Small intestine (tissue), 7 donors: ENCODE data around the gene SLFN12L. TPM values are rescaled to one million over a fixed set of nuclear protein-coding genes. Genes with fewer than 3 reads are reported as not detected.
A peak's percentile ranks its signal among the peaks of the same experiment; 100 is the strongest.
"Not testable (repeated sequence)": the region's sequence is repeated elsewhere in the genome, so short reads cannot be mapped to it uniquely, and the experiment has no call there.

Experiments
- DNase-seq, 2 donors: peaks; one replicate each; pipeline versions ENCODE4 v3.0.0 to v3.0.0-alpha.2; 2013
- FAIRE-seq: peaks from 2 replicates; lab custom pipeline; 2012; peaks lifted over from hg19 to GRCh38; lab: Jason Lieb, UNC
- H3K27ac ChIP-seq, 3 donors: one replicate each; pipeline ENCODE4 v1.5.1; 2013; ENCODE audit warnings: low read length in 2 of 3, mild to moderate bottlenecking in 2 of 3, control low read depth in 1 of 3, inconsistent platforms in 1 of 3, low read depth in 1 of 3, moderate library complexity in 1 of 3
- H3K27me3 ChIP-seq, 3 donors: one replicate each; pipeline ENCODE4 v1.6.1; 2013; ENCODE audit warnings: low read length in 3 of 3, inconsistent platforms in 1 of 3; ENCODE audit not compliant: control insufficient read depth in 3 of 3, insufficient read depth in 3 of 3
- H3K36me3 ChIP-seq, 3 donors: one replicate each; pipeline ENCODE4 v1.6.1; 2013; ENCODE audit warnings: low read length in 3 of 3, inconsistent platforms in 1 of 3, low read depth in 1 of 3, mild to moderate bottlenecking in 1 of 3, moderate library complexity in 1 of 3; ENCODE audit not compliant: control insufficient read depth in 3 of 3, insufficient read depth in 2 of 3
- H3K4me1 ChIP-seq, 3 donors: one replicate each; pipeline ENCODE4 v1.6.1; 2013; ENCODE audit warnings: low read length in 2 of 3, inconsistent platforms in 1 of 3, low read depth in 1 of 3, mild to moderate bottlenecking in 1 of 3, moderate library complexity in 1 of 3; ENCODE audit not compliant: control insufficient read depth in 3 of 3, insufficient read depth in 2 of 3
- H3K4me3 ChIP-seq, 3 donors: one replicate each; pipeline ENCODE4 v1.5.1; 2013; ENCODE audit warnings: low read length in 3 of 3, control low read depth in 1 of 3, inconsistent platforms in 1 of 3, low read depth in 1 of 3, mild to moderate bottlenecking in 1 of 3, moderate library complexity in 1 of 3
- H3K9me3 ChIP-seq, 2 donors: one replicate each; pipeline ENCODE4 v1.6.1; 2013; ENCODE audit warnings: low read depth in 1 of 2, low read length in 1 of 2; ENCODE audit not compliant: control insufficient read depth in 2 of 2, insufficient read depth in 1 of 2
- WGBS, 3 donors: extraction: QIAGEN DNeasy Blood & Tissue Kit; methylation state at CpG; one replicate each; pipeline ENCODE4 v1.1.7; 2013; 5-methylcytosine and 5-hydroxymethylcytosine counted together
- polyA plus RNA-seq, 4 donors: library from polyadenylated mRNA; stranded (reverse) in 3 of 4; unstranded in 1 of 4; fragments of 200-250 nt in 3 of 4; fragments of 120-200 nt in 1 of 4; gene quantifications; one replicate each; pipeline versions ENCODE4 v1.2.1 to v1.2.3, GENCODE V29; 2013
- donor health status: healthy with polysubstance abuse.
- donor health status: control.
- donor health status: control.
- donor health status: Bipolar disorder and iron deficiency.
- donor health status: healthy.

Gene SLFN12L
- polyA plus RNA-seq, 4 donors: 0.34 to 0.83 TPM; not detected in 2

DNA sequence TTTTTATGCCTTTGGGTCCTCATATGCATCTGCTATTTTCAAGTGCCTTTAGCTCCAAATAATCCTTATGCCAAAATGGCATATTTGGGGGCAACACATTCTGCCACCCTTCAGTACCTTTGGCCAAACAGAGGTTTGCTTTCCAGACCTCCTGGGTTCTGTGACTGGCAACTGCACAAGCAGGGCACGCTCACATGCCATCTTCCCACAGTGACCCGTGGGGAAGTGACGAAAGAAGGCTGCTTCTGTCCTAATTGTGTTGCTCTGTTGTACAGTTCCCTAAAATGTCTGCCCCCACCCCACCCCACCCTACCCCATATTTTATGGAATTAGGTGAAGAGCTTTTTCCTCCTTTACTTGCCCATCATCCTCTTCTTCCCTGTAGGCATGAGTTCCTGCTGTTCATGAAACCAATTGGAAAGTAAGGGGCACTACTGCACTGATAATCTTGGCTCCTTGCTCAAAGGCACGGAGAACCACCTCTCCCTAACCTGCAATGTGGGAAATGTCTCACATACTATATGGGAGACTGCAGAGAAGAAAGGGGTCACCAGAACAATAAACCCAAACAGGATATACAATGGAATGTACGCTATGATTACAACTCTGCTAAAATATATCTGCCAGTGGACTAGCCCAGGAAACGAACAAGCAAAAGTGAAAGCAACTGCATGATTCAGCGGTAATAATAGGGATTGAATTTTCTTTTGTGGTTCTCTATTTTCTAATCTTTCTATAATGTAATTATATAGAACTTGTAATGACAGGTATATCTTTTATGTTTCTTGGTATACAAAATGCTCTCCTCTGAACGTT lies 3.3 kb upstream of the SLFN12L start:
- peaks cover 0 to 6% (median 0%) of the 10 kb centered on the region in 3 donors for H3K27me3 ChIP-seq
- DNase-seq: peak; percentile 10 to 71
- FAIRE-seq: peak; percentile 88
- H3K4me1 ChIP-seq: no peaks in the 10 kb centered on the region
- H3K27ac ChIP-seq: peak overlapping the region in 2 of 3 donors; percentile 67 to 93
- WGBS, 3 donors: 30 to 31% (median 31%) methylated on average over 8 of the region's 8 CpGs
- no peaks in the 10 kb centered on the region for H3K36me3 ChIP-seq
- H3K9me3 ChIP-seq: no peaks in the 10 kb centered on the region
- H3K4me3 ChIP-seq: peak overlapping the region in 2 of 3 donors; percentile 8 to 30

DNA sequence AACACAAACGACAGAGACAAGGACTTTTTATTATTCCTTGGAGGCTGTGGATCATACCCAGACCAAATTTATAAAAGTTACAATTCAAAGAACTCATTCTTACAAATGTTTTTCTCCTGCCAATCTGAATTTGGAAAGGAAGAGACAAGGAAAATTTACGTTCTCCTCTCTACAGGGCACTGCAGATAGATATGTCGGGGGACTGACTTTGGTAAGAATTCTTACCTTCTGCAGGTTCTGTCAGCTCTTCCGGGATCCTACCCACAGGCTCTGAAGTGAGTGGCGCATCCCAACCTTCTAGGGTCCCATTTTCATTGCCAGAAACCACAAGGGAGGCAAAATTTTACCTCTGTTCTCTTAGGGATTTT lies 2.2 kb upstream of the SLFN12L start:
- H3K27me3 ChIP-seq: peaks cover 0 to 6% (median 0%) of the 10 kb centered on the region in 3 donors
- H3K9me3 ChIP-seq: no peaks in the 10 kb centered on the region
- H3K4me3 ChIP-seq: no peak overlapping the region
- WGBS, 3 donors: 46 to 54% (median 48%) methylated on average over 5 of the region's 5 CpGs
- DNase-seq (no peak), FAIRE-seq (no peak)
- H3K4me1 ChIP-seq: no peaks in the 10 kb centered on the region
- no peaks in the 10 kb centered on the region for H3K36me3 ChIP-seq
- H3K27ac ChIP-seq: peak overlapping the region in 2 of 3 donors; percentile 58 to 71

DNA sequence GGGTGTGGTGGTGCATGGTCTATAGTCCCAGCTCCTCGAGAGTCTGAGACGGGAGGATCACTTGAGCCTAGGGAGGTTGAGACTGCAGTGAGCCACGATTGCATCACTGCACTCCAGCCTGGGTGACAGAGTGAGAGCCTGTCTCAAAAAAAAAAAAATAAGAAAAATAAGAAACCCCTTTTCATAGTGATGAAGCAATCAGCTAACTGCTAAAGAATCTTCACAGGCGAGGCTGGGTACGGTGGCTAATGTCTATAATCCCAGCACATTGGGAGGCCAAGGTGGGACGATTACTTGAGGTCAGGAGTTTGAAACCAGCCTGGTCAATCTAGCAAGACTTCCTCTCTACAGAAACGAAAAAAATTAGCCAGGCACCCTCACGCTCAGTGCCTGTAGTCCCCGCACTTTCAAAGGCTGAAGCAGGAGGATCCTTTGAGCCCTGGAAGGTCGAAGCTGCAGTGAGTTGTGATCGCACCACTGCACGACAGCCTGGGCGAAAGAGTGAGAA lies 760 bp downstream of the SLFN12L start:
- no peak for FAIRE-seq
- WGBS, 3 donors: 63 to 70% (median 64%) methylated on average over 13 of the region's 13 CpGs
- Histone ChIP-seq H3K27me3 (peaks cover 0 to 3% (median 0%) of the 10 kb centered on the region in 3 donors), H3K9me3 (no peaks in the 10 kb centered on the region), H3K4me3 (peak overlapping the region in 2 of 3 donors; percentile 5 to 28), H3K27ac (peak overlapping the region in 2 of 3 donors; percentile 69 to 93), H3K36me3 (no peaks in the 10 kb centered on the region), H3K4me1 (no peaks in the 10 kb centered on the region)
- no peak for DNase-seq

DNA sequence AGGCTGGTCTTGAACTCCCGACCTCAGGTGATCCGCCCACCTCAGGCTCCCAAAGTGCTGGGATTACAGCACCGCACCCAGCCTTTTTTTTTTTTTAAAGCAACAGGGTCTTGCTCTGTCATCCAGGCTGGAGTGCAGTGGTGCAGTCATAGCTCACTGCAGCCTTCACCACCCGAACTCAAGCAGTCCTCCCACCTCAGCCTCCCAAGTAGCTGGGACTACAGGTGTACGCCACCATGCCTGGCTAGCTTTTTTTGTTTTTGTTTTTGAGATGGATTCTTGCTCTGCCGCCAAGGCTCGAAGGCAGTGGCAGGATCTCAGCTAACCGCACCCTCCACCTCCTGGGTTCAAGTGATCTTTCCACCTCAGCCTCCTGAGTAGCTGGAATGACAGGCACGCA lies 2.1 kb downstream of the SLFN12L start:
- 73 to 85% (median 75%) methylated on average over 9 of the region's 9 CpGs for WGBS, 3 donors
- H3K27me3 ChIP-seq, DNase-seq: not testable (repeated sequence)

DNA sequence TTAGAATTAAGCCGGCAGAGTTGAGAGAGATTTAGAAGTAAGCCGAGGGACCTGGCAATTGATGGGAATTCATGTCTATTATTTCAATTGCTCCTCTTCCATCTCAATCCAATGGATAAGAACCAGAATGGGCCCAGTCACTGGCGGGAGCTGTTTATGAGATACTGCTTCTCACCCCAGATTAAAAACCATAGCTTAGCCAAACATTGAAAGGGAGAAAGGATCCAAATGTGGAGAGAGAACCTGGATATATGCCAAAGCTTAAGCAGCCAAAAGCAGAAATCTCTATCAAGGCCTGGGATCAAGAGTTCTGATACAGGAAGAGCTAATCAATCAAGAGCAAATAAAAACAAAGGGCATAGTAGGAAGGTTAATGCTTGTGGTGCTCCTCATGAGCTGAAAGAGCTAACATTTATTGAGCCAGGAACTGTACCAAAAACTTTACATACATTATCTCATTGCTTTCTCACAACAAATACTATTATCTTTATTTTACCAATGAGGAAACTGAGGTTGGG lies 2.8 kb downstream of the SLFN12L start:
- peak overlapping the region in 1 of 3 donors; percentile 70 for H3K27ac ChIP-seq
- no peaks in the 10 kb centered on the region for H3K36me3 ChIP-seq
- H3K9me3 ChIP-seq: no peaks in the 10 kb centered on the region
- peak overlapping the region in 1 of 3 donors; percentile 21 for H3K4me3 ChIP-seq
- 61 to 70% (median 70%) methylated on average over 3 of the region's 3 CpGs for WGBS, 3 donors
- no peak for DNase-seq
- H3K4me1 ChIP-seq: no peaks in the 10 kb centered on the region
- H3K27me3 ChIP-seq: no peaks in the 10 kb centered on the region
- no peak for FAIRE-seq

More for the DNA sequence above, 2.1 kb downstream of the SLFN12L start:
- H3K4me3 ChIP-seq: peak overlapping the region in 1 of 3 donors; percentile 31
- H3K27ac ChIP-seq: peak overlapping the region in 2 of 3 donors; percentile 39 to 56
- not testable (repeated sequence) for H3K4me1 ChIP-seq, FAIRE-seq, H3K36me3 ChIP-seq, H3K9me3 ChIP-seq

GRCh38 chr17:35531160-35531559 lies 6.3 kb downstream of the SLFN12L start:
- FAIRE-seq (no peak), DNase-seq (no peak)
- H3K27ac ChIP-seq: no peak overlapping the region
- H3K27me3 ChIP-seq: no peaks in the 10 kb centered on the region
- 27 to 41% (median 29%) methylated on average over 1 of the region's 1 CpG for WGBS, 3 donors
- no peak overlapping the region for H3K4me3 ChIP-seq
- H3K9me3 ChIP-seq: no peaks in the 10 kb centered on the region
- no peaks in the 10 kb centered on the region for H3K36me3 ChIP-seq
- no peaks in the 10 kb centered on the region for H3K4me1 ChIP-seq

- no peak overlapping the region for H3K27ac ChIP-seq
- no peaks in the 10 kb centered on the region for H3K36me3 ChIP-seq
- H3K9me3 ChIP-seq: no peaks in the 10 kb centered on the region
- H3K27me3 ChIP-seq: no peaks in the 10 kb centered on the region
- H3K4me1 ChIP-seq: no peaks in the 10 kb centered on the region
- FAIRE-seq (no peak), DNase-seq (no peak)
- 63 to 85% (median 72%) methylated on average over 8 of the region's 8 CpGs for WGBS, 3 donors
- H3K4me3 ChIP-seq: no peak overlapping the region
Observed at GRCh38 chr17:35529866-35530265, 7.6 kb downstream of the SLFN12L start.

DNA sequence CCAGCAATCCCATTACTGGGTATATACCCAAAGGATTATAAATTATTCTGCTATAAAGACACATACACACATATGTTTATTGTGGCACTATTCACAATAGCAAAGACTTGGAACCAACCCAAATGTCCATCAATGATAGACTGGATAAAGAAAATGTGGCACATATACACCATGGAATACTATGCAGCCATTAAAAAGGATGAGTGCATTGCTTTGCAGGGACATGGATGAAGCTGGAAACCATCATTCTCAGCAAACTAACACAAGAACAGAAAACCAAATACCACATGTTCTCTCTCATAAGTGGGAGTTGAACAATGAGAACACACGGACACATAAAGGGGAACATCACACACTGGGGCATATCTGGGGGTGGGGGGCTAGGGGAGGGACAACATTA lies 8.2 kb downstream of the SLFN12L start:
- H3K9me3 ChIP-seq, FAIRE-seq, H3K36me3 ChIP-seq, H3K4me1 ChIP-seq, H3K27ac ChIP-seq, H3K4me3 ChIP-seq, H3K27me3 ChIP-seq, DNase-seq: not testable (repeated sequence)
- 88 to 100% (median 98%) methylated on average over 1 of the region's 1 CpG for WGBS, 3 donors
